Uterus (tissue), 2 donors: ENCODE measurements around the gene IL1F10.

Source experiments
- POLR2A ChIP-seq, 2 donors: fragments of 450-650 bp; IDR thresholded peaks; one replicate each; pipeline ENCODE4 v1.6.1; 2016; ENCODE audit warnings: antibody characterized with exemption in 2 of 2, mild to moderate bottlenecking in 1 of 2, moderate library complexity in 1 of 2
- TF ChIP-seq, protein P1 (sequence below), 4 experiments: fragments of 200-600 bp in 2 of 4; fragments of 450-650 bp in 2 of 4; sonication (generic) in 2 of 4; IDR thresholded peaks; one replicate each; pipeline ENCODE4 v1.5.1; 2016 to 2019; ENCODE audit warnings: antibody characterized with exemption in 4 of 4, mild to moderate bottlenecking in 2 of 4, moderate library complexity in 1 of 4

DNA sequence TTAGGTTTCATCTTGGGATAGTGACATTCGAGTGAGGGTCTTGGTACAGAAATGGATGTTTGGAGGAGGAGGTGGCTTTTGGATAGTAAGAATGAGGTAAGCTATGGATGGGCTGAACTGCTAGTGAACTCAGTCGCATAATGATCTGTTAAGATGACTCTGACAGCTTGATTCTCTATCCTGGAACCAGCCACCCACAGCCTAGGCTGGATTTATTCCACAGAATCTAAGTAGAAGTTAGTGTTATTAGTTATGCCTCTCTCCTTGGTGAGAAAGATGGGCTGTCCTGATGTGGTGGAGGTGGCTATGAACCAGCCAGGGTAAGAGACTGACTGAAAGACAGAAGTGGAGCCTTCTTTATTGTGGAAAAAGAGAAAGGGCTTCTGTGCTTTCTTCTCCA lies 40.1 kb upstream of the IL1F10 start:
- TF ChIP-seq, protein P1, sequence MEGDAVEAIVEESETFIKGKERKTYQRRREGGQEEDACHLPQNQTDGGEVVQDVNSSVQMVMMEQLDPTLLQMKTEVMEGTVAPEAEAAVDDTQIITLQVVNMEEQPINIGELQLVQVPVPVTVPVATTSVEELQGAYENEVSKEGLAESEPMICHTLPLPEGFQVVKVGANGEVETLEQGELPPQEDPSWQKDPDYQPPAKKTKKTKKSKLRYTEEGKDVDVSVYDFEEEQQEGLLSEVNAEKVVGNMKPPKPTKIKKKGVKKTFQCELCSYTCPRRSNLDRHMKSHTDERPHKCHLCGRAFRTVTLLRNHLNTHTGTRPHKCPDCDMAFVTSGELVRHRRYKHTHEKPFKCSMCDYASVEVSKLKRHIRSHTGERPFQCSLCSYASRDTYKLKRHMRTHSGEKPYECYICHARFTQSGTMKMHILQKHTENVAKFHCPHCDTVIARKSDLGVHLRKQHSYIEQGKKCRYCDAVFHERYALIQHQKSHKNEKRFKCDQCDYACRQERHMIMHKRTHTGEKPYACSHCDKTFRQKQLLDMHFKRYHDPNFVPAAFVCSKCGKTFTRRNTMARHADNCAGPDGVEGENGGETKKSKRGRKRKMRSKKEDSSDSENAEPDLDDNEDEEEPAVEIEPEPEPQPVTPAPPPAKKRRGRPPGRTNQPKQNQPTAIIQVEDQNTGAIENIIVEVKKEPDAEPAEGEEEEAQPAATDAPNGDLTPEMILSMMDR (IDR thresholded peaks at IDR 0.05), result no peak
- TF ChIP-seq POLR2A (IDR thresholded peaks at IDR 0.05), result no peak
